Hepatocyte (in vitro differentiated cells): Measurements from ENCODE around the gene MYO1H. TPM values are rescaled to one million over a fixed set of nuclear protein-coding genes. Genes with fewer than 3 reads are reported as not detected.

Experiments used
- DNase-seq: peaks from one replicate; pipeline ENCODE4 v3.0.0-alpha.2; 2016; ENCODE audit warnings: low spot score
- H2AFZ ChIP-seq: fragments of 200-600 bp; sonication (generic); 2 replicates; pipeline ENCODE4 v1.6.0; 2016; ENCODE audit warnings: antibody characterized with exemption, mild to moderate bottlenecking
- H3K27ac ChIP-seq: fragments of 200-600 bp; sonication (generic); 2 replicates; pipeline ENCODE4 v1.5.1; 2016; ENCODE audit warnings: mild to moderate bottlenecking
- H3K27me3 ChIP-seq: fragments of 200-600 bp; sonication (generic); 2 replicates; pipeline ENCODE4 v1.6.1; 2016
- H3K36me3 ChIP-seq: fragments of 200-600 bp; sonication (generic); replicated peaks from 2 replicates; pipeline ENCODE4 v1.5.1; 2016; ENCODE audit warnings: low read depth; ENCODE audit not compliant: insufficient read depth
- H3K4me1 ChIP-seq: fragments of 200-600 bp; sonication (generic); 2 replicates; pipeline ENCODE4 v1.5.1; 2016; ENCODE audit warnings: mild to moderate bottlenecking, moderate library complexity; ENCODE audit not compliant: insufficient read depth
- H3K4me2 ChIP-seq: fragments of 200-600 bp; sonication (generic); 2 replicates; pipeline ENCODE4 v1.6.0; 2016
- H3K4me3 ChIP-seq: fragments of 200-600 bp; sonication (generic); 2 replicates; pipeline ENCODE4 v1.5.1; 2016; ENCODE audit warnings: mild to moderate bottlenecking
- H3K79me2 ChIP-seq: fragments of 200-600 bp; sonication (generic); 2 replicates; pipeline ENCODE4 v1.6.0; 2017; ENCODE audit warnings: mild to moderate bottlenecking
- H3K9me2 ChIP-seq: fragments of 200-600 bp; sonication (generic); replicated peaks from 2 replicates; pipeline ENCODE4 v1.6.0; 2017; ENCODE audit warnings: mild to moderate bottlenecking; ENCODE audit not compliant: insufficient read depth
- H3K9me3 ChIP-seq: fragments of 200-600 bp; sonication (generic); 2 replicates; pipeline ENCODE4 v1.5.1; 2016; ENCODE audit warnings: low read depth, mild to moderate bottlenecking
- H4K20me1 ChIP-seq: fragments of 200-600 bp; sonication (generic); 2 replicates; pipeline ENCODE4 v1.6.0; 2016; ENCODE audit warnings: mild to moderate bottlenecking; ENCODE audit not compliant: insufficient read depth, poor library complexity, severe bottlenecking
- EZH2 ChIP-seq: fragments of 200-600 bp; sonication (generic); IDR thresholded peaks from 2 replicates; pipeline ENCODE4 v1.6.1; 2016; ENCODE audit warnings: antibody characterized with exemption, mild to moderate bottlenecking, borderline replicate concordance
- EZH2phosphoT487 ChIP-seq: fragments of 200-600 bp; sonication (generic); IDR thresholded peaks from one replicate; pipeline ENCODE4 v1.6.1; 2018; ENCODE audit warnings: antibody characterized with exemption, mild to moderate bottlenecking, low read depth, moderate library complexity; ENCODE audit not compliant: unreplicated experiment, severe bottlenecking
- WGBS: methylation state at CpG from one replicate; pipeline ENCODE4 v1.1.6; 2016; ENCODE audit warnings: low lambda C conversion rate; ENCODE audit errors: missing lambda C conversion rate; 5-methylcytosine and 5-hydroxymethylcytosine counted together
- polyA plus RNA-seq: library from polyadenylated mRNA; unstranded; fragments of >200 nt; fragmentation: Nextera tagmentation; extraction: Ambion mirVana; gene quantifications from 2 replicates; pipeline ENCODE4 v1.2.1, GENCODE V29; 2016
- total RNA-seq: library from RNA; depleted of rRNA; stranded (reverse); fragments of >200 nt; gene quantifications from 2 replicates; pipeline ENCODE4 v1.2.3, GENCODE V29; 2014
- TF ChIP-seq, protein P1 (sequence below): fragments of 200-600 bp; sonication (generic); IDR thresholded peaks from 2 replicates; pipeline ENCODE4 v1.5.1; 2016; ENCODE audit warnings: antibody characterized with exemption, mild to moderate bottlenecking; ENCODE audit not compliant: poor library complexity

Gene MYO1H
- total and polyA plus RNA-seq, 2 experiments from 2014 or later, result not detected

DNA sequence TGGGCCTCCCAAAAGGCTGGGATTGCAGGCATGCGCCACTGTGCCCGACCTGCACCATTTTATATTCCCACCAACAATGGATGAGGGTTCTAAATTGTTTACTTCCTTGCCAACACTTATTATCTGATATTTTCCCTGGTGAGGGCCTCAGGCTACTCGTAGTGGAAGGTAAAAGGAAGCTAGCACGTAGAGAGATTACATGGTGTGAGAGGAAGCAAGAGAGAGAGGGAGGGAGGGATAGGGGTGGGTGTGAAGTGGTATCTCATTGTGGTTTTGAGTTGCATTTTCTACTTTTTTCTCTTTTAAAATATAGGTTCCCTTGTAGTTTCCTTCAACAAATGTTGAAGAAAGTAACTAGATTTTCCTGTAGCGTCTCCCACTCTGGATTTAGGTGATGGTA is 30.9 kb downstream of the MYO1H start:
- H3K4me1 ChIP-seq, result no peaks in the 10 kb centered on the region
- H3K79me2 ChIP-seq, result no peaks in the 10 kb centered on the region
- WGBS, result 73% methylated on average over 5 of the region's 5 CpGs
- no peak for DNase-seq
- no peak overlapping the region for H3K4me2 ChIP-seq
- no peaks in the 10 kb centered on the region for H3K27me3 ChIP-seq
- TF ChIP-seq, protein P1, sequence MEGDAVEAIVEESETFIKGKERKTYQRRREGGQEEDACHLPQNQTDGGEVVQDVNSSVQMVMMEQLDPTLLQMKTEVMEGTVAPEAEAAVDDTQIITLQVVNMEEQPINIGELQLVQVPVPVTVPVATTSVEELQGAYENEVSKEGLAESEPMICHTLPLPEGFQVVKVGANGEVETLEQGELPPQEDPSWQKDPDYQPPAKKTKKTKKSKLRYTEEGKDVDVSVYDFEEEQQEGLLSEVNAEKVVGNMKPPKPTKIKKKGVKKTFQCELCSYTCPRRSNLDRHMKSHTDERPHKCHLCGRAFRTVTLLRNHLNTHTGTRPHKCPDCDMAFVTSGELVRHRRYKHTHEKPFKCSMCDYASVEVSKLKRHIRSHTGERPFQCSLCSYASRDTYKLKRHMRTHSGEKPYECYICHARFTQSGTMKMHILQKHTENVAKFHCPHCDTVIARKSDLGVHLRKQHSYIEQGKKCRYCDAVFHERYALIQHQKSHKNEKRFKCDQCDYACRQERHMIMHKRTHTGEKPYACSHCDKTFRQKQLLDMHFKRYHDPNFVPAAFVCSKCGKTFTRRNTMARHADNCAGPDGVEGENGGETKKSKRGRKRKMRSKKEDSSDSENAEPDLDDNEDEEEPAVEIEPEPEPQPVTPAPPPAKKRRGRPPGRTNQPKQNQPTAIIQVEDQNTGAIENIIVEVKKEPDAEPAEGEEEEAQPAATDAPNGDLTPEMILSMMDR, result no peak
- TF ChIP-seq EZH2phosphoT487 (no peak), EZH2 (no peak)
- H3K4me3 ChIP-seq, result no peak overlapping the region
- H3K9me3 ChIP-seq, result no peaks in the 10 kb centered on the region
- H2AFZ ChIP-seq, result no peak overlapping the region
- H4K20me1 ChIP-seq, result no peaks in the 10 kb centered on the region
- no peak overlapping the region for H3K27ac ChIP-seq
- H3K9me2 ChIP-seq, result no peaks in the 10 kb centered on the region
- H3K36me3 ChIP-seq, result no peaks in the 10 kb centered on the region

DNA sequence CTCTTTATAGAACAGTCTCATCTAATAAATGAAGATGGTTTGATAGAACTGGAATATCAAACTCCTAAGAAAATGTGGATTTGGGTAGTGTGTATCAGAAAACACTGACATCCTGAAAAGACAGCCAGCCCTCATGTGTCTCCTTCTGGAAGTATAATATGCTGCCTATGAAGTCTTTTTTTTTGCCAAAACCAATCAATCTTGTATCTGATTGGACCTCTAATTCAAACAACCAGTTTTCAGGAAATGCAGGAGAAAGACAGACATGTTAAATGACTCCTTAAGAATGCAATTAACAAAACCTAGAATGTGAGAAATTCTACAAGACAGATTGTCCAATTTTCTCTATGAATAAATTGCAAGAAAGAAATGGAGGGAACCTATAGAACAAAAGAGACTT is 34.3 kb downstream of the MYO1H start:
- Histone ChIP-seq H3K27me3 (no peaks in the 10 kb centered on the region), H3K79me2 (no peaks in the 10 kb centered on the region), H3K9me3 (no peaks in the 10 kb centered on the region), H3K4me1 (no peaks in the 10 kb centered on the region), H3K4me2 (no peak overlapping the region), H2AFZ (no peak overlapping the region), H3K9me2 (no peaks in the 10 kb centered on the region), H4K20me1 (no peaks in the 10 kb centered on the region), H3K36me3 (no peaks in the 10 kb centered on the region), H3K27ac (no peak overlapping the region), H3K4me3 (no peak overlapping the region)
- TF ChIP-seq EZH2phosphoT487 (no peak), EZH2 (no peak)
- TF ChIP-seq, protein P1, result no peak
- no peak for DNase-seq

DNA sequence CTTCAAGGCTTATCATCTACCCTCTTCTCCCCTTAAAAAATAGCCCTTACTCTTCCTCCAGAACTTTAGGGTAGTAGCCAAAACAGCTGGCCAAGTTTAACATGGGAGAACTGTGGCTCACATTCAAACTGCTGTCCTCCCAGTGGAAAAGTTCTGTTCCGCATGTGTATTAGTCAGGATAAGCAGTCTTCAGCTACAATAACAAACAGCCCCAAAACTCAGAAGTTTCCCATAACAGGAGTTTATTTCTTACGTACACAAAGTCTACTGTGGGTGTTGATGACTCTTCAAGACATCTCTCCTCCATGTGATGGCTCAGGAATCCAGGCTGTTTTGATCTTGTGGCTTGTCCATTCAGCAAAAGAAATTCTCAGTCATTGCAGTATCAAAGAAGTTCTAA is 35.5 kb downstream of the MYO1H start:
- H2AFZ ChIP-seq, result no peak overlapping the region

More for the DNA sequence above, 35.5 kb downstream of the MYO1H start:
- WGBS, result 98% methylated on average over 2 of the region's 2 CpGs
- Histone ChIP-seq H3K36me3 (no peaks in the 10 kb centered on the region), H3K4me3 (no peak overlapping the region), H3K9me3 (no peaks in the 10 kb centered on the region), H4K20me1 (no peaks in the 10 kb centered on the region), H3K4me1 (no peaks in the 10 kb centered on the region), H3K27me3 (no peaks in the 10 kb centered on the region), H3K9me2 (no peaks in the 10 kb centered on the region), H3K4me2 (no peak overlapping the region), H3K79me2 (no peaks in the 10 kb centered on the region), H3K27ac (no peak overlapping the region)
- TF ChIP-seq, protein P1, result no peak
- TF ChIP-seq EZH2 (no peak), EZH2phosphoT487 (no peak)
- no peak for DNase-seq
